K562 (cell line): Measurements from ENCODE around the gene TTC9C. TPM values are rescaled to one million over a fixed set of nuclear protein-coding genes. Genes with fewer than 3 reads are reported as not detected.
A peak's percentile ranks its signal among the peaks of the same experiment; 100 is the strongest.

Source experiments
- ATF1 ChIP-seq, 2 experiments: fragments of 450-650 bp in 1 of 2; IDR thresholded peaks; 2 replicates each; pipeline ENCODE4 v1.6.1; 2016; ENCODE audit warnings: missing compliant biosample characterization in 1 of 2, missing genetic modification characterization in 1 of 2
- CHCHD3 ChIP-seq: fragments of 250-450 bp; sonication (Bioruptor Pico); IDR thresholded peaks from 2 replicates; pipeline ENCODE4 v2.1.2; 2022; ENCODE audit warnings: mild to moderate bottlenecking
- NCOA1 ChIP-seq: fragments of 450-650 bp; IDR thresholded peaks from 2 replicates; pipeline ENCODE4 v1.6.1; 2016; ENCODE audit warnings: low read depth
- SMARCE1 ChIP-seq: fragments of 450-650 bp; IDR thresholded peaks from 2 replicates; pipeline ENCODE4 v1.7.1; 2016; ENCODE audit warnings: mild to moderate bottlenecking
- SPI1 ChIP-seq: IDR thresholded peaks from 2 replicates; pipeline ENCODE4 v1.6.1; 2011; ENCODE audit warnings: low read depth, low read length, control low read depth, borderline replicate concordance
- THAP12 ChIP-seq: fragments of 250-450 bp; sonication (Bioruptor Pico); IDR thresholded peaks from 2 replicates; pipeline ENCODE4 v1.9.0; 2021; ENCODE audit warnings: mild to moderate bottlenecking, inconsistent platforms
- ZNF280B ChIP-seq: fragments of 250-450 bp; sonication (Bioruptor Pico); IDR thresholded peaks from 2 replicates; pipeline ENCODE4 v1.5.1; 2021; ENCODE audit warnings: mild to moderate bottlenecking
- polyA plus RNA-seq, 8 experiments: library from polyadenylated mRNA; depleted of rRNA in 4 of 8; stranded (reverse) in 5 of 8; unstranded in 3 of 8; fragments of >200 nt; fragmentation: Nextera tagmentation in 2 of 8; fragmentation: Illumina TruSeq in 1 of 8; extraction: Ambion mirVana in 2 of 8; extraction: Trizol in 1 of 8; gene quantifications; 2 replicates each; pipeline versions ENCODE4 v1.2.1 to v1.2.3, GENCODE V29; 2011 to 2014; ENCODE audit warnings: inconsistent platforms in 1 of 8, missing spikeins in 1 of 8
- total RNA-seq, 7 experiments: library from RNA; depleted of rRNA in 6 of 7; stranded (reverse); fragments of >200 nt in 6 of 7; fragmentation: Illumina TruSeq in 2 of 7; extraction: Trizol in 2 of 7; gene quantifications; 2 replicates each; pipeline versions ENCODE4 v1.2.1 to v1.2.3, GENCODE V29; 2011 to 2021; ENCODE audit warnings: low replicate concordance in 1 of 7
- TF ChIP-seq, protein P1 (sequence below): fragments of 250-450 bp; sonication (Bioruptor Pico); IDR thresholded peaks from 2 replicates; pipeline ENCODE4 v1.4.0; 2020; ENCODE audit warnings: mild to moderate bottlenecking
- TF ChIP-seq, protein P2 (sequence below): fragments of 450-650 bp; IDR thresholded peaks from 2 replicates; pipeline ENCODE4 v1.6.1; 2016; ENCODE audit warnings: mild to moderate bottlenecking, moderate library complexity

The TTC9C gene
- total and polyA plus RNA-seq, 9 of the 15 experiments (the other 6 are each of a cell fraction or from before 2014, with no cell fraction given) = 32.8 to 59.0 (median 37.1) TPM

DNA sequence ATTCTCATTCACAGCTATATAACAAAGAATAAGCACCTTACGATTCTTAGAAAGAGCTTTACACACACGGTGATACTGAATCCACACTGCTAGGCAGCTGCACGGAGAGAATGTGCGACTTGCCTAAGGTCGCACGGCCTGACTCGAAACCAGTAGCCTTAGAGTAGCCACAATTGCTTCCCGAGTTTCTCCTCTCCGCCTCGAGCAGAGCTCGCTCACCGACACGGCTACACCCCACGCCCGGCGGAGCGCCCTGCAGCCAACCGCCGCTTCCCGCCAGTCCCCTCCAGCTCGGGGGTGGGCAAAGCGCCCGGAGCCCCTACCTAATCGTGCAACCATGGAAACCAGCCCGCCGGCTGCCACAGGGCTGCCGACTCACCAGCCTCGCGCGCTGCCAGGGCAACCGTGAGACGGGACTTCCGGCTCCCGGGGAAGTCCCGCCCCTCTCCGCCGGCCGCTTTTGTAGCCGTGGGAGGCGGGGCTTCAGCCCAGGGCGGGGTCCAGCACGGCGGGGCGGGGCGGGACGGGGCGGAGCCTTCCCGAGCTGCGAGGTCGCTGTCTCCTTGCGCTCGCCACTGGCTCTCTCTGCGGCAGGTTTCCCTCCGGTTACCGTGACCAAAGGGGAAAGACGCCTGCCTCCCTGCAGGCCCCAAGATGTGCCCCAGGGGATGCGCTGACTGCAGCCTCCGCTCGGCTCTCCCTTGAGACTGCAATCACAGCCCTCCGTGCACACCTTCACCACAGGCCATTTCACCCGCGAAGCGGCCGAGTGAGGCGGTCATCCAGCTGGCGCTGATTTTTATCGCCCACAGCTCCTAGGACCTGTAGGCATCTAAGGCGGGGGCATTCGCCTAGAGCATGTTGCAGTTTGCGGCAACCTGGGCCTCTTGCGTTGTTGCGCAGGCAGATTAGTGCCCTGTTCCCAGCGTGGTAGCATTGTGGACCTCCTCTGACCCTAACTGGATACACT, 22.1 kb upstream of the TTC9C start (continued):
- TF ChIP-seq NCOA1 = no peak
- TF ChIP-seq, protein P1, sequence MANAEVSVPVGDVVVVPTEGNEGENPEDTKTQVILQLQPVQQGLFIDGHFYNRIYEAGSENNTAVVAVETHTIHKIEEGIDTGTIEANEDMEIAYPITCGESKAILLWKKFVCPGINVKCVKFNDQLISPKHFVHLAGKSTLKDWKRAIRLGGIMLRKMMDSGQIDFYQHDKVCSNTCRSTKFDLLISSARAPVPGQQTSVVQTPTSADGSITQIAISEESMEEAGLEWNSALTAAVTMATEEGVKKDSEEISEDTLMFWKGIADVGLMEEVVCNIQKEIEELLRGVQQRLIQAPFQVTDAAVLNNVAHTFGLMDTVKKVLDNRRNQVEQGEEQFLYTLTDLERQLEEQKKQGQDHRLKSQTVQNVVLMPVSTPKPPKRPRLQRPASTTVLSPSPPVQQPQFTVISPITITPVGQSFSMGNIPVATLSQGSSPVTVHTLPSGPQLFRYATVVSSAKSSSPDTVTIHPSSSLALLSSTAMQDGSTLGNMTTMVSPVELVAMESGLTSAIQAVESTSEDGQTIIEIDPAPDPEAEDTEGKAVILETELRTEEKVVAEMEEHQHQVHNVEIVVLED (CRISPR knock-in tag) = no peak
- no peak for TF ChIP-seq SMARCE1
- TF ChIP-seq CHCHD3 (CRISPR knock-in tag) = no peak
- TF ChIP-seq SPI1 = no peak; the same call in 1 of the 2 replicates
- TF ChIP-seq, protein P2, sequence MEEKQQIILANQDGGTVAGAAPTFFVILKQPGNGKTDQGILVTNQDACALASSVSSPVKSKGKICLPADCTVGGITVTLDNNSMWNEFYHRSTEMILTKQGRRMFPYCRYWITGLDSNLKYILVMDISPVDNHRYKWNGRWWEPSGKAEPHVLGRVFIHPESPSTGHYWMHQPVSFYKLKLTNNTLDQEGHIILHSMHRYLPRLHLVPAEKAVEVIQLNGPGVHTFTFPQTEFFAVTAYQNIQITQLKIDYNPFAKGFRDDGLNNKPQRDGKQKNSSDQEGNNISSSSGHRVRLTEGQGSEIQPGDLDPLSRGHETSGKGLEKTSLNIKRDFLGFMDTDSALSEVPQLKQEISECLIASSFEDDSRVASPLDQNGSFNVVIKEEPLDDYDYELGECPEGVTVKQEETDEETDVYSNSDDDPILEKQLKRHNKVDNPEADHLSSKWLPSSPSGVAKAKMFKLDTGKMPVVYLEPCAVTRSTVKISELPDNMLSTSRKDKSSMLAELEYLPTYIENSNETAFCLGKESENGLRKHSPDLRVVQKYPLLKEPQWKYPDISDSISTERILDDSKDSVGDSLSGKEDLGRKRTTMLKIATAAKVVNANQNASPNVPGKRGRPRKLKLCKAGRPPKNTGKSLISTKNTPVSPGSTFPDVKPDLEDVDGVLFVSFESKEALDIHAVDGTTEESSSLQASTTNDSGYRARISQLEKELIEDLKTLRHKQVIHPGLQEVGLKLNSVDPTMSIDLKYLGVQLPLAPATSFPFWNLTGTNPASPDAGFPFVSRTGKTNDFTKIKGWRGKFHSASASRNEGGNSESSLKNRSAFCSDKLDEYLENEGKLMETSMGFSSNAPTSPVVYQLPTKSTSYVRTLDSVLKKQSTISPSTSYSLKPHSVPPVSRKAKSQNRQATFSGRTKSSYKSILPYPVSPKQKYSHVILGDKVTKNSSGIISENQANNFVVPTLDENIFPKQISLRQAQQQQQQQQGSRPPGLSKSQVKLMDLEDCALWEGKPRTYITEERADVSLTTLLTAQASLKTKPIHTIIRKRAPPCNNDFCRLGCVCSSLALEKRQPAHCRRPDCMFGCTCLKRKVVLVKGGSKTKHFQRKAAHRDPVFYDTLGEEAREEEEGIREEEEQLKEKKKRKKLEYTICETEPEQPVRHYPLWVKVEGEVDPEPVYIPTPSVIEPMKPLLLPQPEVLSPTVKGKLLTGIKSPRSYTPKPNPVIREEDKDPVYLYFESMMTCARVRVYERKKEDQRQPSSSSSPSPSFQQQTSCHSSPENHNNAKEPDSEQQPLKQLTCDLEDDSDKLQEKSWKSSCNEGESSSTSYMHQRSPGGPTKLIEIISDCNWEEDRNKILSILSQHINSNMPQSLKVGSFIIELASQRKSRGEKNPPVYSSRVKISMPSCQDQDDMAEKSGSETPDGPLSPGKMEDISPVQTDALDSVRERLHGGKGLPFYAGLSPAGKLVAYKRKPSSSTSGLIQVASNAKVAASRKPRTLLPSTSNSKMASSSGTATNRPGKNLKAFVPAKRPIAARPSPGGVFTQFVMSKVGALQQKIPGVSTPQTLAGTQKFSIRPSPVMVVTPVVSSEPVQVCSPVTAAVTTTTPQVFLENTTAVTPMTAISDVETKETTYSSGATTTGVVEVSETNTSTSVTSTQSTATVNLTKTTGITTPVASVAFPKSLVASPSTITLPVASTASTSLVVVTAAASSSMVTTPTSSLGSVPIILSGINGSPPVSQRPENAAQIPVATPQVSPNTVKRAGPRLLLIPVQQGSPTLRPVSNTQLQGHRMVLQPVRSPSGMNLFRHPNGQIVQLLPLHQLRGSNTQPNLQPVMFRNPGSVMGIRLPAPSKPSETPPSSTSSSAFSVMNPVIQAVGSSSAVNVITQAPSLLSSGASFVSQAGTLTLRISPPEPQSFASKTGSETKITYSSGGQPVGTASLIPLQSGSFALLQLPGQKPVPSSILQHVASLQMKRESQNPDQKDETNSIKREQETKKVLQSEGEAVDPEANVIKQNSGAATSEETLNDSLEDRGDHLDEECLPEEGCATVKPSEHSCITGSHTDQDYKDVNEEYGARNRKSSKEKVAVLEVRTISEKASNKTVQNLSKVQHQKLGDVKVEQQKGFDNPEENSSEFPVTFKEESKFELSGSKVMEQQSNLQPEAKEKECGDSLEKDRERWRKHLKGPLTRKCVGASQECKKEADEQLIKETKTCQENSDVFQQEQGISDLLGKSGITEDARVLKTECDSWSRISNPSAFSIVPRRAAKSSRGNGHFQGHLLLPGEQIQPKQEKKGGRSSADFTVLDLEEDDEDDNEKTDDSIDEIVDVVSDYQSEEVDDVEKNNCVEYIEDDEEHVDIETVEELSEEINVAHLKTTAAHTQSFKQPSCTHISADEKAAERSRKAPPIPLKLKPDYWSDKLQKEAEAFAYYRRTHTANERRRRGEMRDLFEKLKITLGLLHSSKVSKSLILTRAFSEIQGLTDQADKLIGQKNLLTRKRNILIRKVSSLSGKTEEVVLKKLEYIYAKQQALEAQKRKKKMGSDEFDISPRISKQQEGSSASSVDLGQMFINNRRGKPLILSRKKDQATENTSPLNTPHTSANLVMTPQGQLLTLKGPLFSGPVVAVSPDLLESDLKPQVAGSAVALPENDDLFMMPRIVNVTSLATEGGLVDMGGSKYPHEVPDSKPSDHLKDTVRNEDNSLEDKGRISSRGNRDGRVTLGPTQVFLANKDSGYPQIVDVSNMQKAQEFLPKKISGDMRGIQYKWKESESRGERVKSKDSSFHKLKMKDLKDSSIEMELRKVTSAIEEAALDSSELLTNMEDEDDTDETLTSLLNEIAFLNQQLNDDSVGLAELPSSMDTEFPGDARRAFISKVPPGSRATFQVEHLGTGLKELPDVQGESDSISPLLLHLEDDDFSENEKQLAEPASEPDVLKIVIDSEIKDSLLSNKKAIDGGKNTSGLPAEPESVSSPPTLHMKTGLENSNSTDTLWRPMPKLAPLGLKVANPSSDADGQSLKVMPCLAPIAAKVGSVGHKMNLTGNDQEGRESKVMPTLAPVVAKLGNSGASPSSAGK = no peak
- TF ChIP-seq ATF1 (CRISPR knock-in tag; IDR thresholded peaks at IDR 0.05) = no peak
- peak; percentile 39; the same call in 1 of the 2 replicates for TF ChIP-seq ATF1 (tag; IDR thresholded peaks at IDR 0.05)
- TF ChIP-seq THAP12 (CRISPR knock-in tag) = no peak
- TF ChIP-seq ZNF280B (CRISPR knock-in tag) = no peak
